NCI-H510A (cell line): ENCODE data around the gene FOXJ2.
"Not testable (repeated sequence)": the region's sequence is repeated elsewhere in the genome, so short reads cannot be mapped to it uniquely, and the experiment has no call there.

ENCODE experiments used
- DNase-seq: peaks from one replicate; lab custom pipeline; 2025; lab: John Stamatoyannopoulos, UW

Gene FOXJ2

GRCh38 chr12:8065991-8066594 lies 33.6 kb downstream of the FOXJ2 start, which contains the start of gene C3AR1:
Gene C3AR1, minus strand, starts transcription at chr12:8066359. Its CDS starts 6,174 bp downstream, at chr12:8060185.
- DNase-seq = no peak

GRCh38 chr12:8069582-8069981 lies 37.1 kb downstream of the FOXJ2 start:
- DNase-seq = no peak

DNA sequence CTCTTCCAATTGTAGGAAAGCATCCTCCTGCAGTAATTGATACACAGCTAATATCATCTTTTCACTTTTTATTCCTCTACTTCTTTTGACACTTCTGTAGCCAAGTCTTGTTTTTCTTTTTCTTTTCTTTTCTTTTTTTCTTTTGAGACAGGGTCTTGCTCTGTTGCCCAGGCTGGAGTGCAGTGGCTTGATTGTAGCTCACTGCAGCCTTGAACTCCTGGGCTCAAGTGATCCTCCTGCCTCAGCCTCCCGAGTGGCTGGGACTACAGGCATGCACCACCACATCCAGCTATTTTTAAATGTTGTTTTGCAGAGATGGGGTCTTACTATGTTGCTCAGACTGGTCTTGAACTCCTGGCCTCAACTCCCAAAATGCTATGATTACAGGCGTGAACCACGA lies 39.3 kb downstream of the FOXJ2 start:
- DNase-seq = not testable (repeated sequence)

- no peak for DNase-seq
Measured at GRCh38 chr12:8075935-8076334, 43.4 kb downstream of the FOXJ2 start.

- DNase-seq = no peak
Measured at GRCh38 chr12:8076366-8076765, 43.9 kb downstream of the FOXJ2 start.

DNA sequence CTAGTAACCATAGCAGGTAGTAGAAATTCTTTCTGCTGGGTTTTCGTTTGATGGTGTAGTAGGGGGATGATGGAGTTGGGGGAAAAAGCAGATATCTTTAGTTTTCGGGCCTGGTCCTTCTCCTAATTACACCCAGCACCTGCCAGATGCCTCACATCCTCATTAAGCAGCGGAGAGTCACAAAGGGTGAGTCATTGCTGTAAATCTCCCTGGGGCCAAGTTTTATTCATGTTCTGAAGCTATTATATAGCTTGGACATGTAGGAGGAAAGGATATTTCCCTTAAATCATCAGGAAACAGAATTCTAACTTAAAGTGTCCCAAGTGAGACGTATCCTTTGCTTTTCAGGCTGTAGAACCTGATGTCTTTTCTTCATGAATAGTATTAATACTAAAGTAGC lies 44.7 kb downstream of the FOXJ2 start:
- DNase-seq = no peak

DNA sequence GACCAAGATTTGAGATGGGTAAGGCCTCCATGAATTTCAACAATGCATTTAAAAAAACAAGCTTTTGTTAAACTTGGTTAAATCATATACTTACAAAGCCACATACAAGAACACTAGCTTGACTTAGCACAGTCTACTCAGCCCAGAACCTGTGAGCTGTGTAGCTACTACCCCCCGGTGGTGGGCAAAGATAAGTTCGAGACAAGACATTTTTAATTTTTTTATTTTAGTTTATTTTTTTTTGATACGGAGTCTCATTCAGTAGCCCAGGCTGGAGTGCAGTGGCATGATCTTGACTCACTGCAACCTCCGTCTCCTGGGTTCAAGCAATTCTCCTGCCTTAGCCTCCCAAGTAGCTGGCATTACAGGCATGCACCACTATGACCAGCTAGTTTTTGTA lies 45.9 kb downstream of the FOXJ2 start:
- no peak for DNase-seq

- no peak for DNase-seq
Measured at GRCh38 chr12:8078916-8079315, 46.4 kb downstream of the FOXJ2 start.

GRCh38 chr12:8080120-8080519 lies 47.6 kb downstream of the FOXJ2 start:
- no peak for DNase-seq

DNA sequence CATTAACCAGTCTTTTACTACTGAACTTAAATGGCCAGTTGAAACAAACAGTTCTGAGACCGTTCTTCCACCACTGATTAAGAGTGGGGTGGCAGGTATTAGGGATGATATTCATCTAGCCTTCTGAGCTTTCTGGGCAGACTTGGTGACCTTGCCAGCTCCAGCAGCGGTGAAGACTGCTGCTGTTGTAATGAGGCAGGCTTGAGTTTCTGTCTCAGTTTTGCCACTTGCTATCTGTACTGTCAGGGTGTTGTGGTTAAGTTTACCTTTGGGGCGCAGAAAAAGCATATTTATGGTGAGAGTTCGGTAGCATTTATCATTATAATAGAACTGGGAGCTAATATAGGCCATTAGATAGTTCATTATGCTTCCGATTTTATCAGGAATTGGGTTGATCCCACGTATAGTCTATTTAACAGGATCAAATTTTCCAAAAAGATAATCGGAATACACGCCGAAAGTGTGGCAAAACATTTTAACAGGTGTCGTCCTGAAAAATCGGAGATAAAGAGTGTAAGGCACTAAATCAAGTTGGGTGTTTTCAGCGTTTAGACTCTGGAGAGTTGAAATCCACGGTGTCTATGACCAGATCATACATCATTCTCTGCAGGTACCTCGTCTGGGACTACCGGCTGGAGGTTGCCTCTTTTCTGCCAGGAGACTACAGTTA lies 48.9 kb downstream of the FOXJ2 start:
- no peak for DNase-seq

DNA sequence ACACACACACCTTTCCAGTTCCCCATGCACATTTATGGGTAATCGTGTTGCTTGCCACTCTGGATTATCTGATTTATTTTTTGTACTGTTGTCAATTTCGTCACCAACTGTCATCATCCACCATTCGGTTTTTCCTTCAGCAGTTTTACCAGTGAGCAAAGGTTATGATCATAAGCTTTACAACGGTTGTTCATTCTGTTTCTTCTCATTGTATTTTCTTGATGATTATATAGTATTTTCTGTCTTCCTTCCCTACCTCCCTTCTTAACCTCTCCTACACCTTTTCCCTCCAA lies 50.2 kb downstream of the FOXJ2 start:
- no peak for DNase-seq

GRCh38 chr12:8084351-8084750 lies 51.8 kb downstream of the FOXJ2 start:
- not testable (repeated sequence) for DNase-seq

DNA sequence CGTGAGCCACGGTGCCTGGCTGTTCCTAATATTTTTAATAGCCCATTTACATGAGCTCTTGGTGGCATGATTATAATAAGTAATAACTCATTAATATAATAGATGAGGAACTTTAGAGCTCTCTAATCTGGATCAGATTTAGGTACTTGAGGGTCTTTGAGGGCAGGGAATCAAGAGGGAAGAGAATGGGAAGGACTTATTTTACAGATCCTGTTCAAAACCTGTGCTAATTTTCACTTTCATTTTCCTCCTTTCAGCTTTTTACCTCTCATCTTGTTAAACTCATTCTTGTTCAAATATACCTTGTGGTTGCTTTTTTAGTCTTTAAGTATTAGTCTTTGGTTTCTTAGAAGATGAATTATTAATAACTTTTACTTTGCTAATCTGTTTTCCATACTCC lies 55.1 kb downstream of the FOXJ2 start:
- DNase-seq = no peak

DNA sequence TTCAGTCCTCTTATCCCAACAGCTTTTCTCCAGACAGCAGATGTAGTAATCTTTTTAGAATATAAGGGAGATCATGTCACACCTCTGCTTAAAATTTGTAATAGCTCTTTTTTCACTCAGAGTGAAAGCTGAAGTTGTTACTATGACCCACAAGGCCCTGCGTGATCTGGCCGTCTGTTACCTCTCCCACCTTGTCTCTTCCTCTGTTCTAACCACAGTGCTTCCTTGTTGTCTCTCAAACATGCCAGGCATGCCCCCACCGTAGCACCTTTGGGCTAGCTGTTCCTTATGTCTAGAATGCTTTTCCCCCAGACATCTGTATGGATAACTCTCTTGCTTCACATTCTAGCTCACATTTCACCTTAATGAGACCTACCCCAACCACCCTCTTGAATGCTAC lies 56.1 kb downstream of the FOXJ2 start:
- DNase-seq = no peak

DNA sequence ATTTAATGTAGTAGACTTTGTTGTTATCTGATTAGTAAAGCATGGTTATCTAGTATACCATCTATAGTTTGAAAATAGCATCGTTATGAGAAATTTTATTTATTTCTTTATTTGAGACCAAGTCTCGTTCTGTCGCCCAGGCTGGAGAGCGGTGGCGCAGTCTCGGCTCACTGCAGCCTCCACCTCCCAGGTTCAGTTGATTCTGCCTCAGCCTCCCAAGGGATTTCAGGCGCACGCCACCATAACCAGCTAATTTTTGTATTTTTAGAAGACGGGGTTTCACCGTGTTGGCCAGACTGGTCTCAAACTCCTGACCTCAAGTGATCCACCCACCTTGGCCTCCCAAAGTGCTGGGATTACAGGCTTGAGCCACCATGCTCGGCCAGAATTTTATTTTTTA lies 56.8 kb downstream of the FOXJ2 start:
- not testable (repeated sequence) for DNase-seq

GRCh38 chr12:8089716-8090115 lies 57.2 kb downstream of the FOXJ2 start:
- no peak for DNase-seq

- no peak for DNase-seq
Measured at GRCh38 chr12:8093291-8093690, 60.8 kb downstream of the FOXJ2 start.

GRCh38 chr12:8096281-8096915 lies 63.9 kb downstream of the FOXJ2 start:
- no peak for DNase-seq

- DNase-seq = no peak
Measured at GRCh38 chr12:8099235-8099634, 66.7 kb downstream of the FOXJ2 start.
